ENCODE data around the gene CDK4.

DNA sequence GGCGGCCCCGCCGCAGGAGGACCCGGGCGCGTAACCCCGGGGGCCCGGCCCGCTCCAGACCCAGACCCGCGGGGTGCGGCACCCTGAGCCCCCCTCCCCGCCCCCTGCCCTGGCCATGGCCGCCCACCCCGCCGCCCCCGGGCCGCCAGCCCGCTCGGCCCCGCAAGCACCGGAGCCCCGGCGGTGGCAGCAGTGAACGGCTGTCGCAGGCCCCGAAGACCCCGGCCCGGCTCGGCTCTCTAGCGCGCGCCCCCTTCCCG lies 3.0 kb upstream of the CDK4 start:
- TF ChIP-seq, protein P1, sequence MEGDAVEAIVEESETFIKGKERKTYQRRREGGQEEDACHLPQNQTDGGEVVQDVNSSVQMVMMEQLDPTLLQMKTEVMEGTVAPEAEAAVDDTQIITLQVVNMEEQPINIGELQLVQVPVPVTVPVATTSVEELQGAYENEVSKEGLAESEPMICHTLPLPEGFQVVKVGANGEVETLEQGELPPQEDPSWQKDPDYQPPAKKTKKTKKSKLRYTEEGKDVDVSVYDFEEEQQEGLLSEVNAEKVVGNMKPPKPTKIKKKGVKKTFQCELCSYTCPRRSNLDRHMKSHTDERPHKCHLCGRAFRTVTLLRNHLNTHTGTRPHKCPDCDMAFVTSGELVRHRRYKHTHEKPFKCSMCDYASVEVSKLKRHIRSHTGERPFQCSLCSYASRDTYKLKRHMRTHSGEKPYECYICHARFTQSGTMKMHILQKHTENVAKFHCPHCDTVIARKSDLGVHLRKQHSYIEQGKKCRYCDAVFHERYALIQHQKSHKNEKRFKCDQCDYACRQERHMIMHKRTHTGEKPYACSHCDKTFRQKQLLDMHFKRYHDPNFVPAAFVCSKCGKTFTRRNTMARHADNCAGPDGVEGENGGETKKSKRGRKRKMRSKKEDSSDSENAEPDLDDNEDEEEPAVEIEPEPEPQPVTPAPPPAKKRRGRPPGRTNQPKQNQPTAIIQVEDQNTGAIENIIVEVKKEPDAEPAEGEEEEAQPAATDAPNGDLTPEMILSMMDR (IDR thresholded peaks at IDR 0.05): no peak
- TF ChIP-seq POLR2A (IDR thresholded peaks at IDR 0.05): no peak

Measured in lower leg skin (tissue), 3 donors.